Mesothelial cell of epicardium (in vitro differentiated cells): ENCODE data around the gene SLC38A10. TPM values are rescaled to one million over a fixed set of nuclear protein-coding genes. Genes with fewer than 3 reads are reported as not detected.
"Not testable (repeated sequence)": the region's sequence is repeated elsewhere in the genome, so short reads cannot be mapped to it uniquely, and the experiment has no call there.

Experiments used
- DNase-seq, 2 experiments: peaks; one replicate each; pipeline ENCODE4 v3.0.0; 2021; ENCODE audit warnings: low spot score in 2 of 2; ENCODE audit not compliant: unreplicated experiment in 2 of 2
- H3K27ac Mint-ChIP-seq: 2 replicates; pipeline ENCODE4 v1.8.0; 2021; ENCODE audit warnings: mixed read lengths
- H3K27me3 Mint-ChIP-seq: 2 replicates; pipeline ENCODE4 v1.8.0; 2021; ENCODE audit warnings: low read depth, mixed read lengths
- H3K36me3 Mint-ChIP-seq: 2 replicates; pipeline ENCODE4 v1.8.0; 2021; ENCODE audit warnings: mixed read lengths
- H3K4me1 Mint-ChIP-seq: 2 replicates; pipeline ENCODE4 v1.8.0; 2021; ENCODE audit warnings: mixed read lengths
- H3K4me3 Mint-ChIP-seq: 2 replicates; pipeline ENCODE4 v1.8.0; 2021; ENCODE audit warnings: mild to moderate bottlenecking, moderate library complexity, mixed read lengths
- H3K9me3 Mint-ChIP-seq: 2 replicates; pipeline ENCODE4 v1.8.0; 2021; ENCODE audit warnings: mixed read lengths
- total RNA-seq: library from RNA; stranded (reverse); gene quantifications from 3 replicates; pipeline ENCODE4 v1.2.1, GENCODE V29; 2021
- TF ChIP-seq, protein P1 (sequence below): fragments of 200-600 bp; sonication (generic); IDR thresholded peaks from one replicate; pipeline ENCODE4 v1.5.0; 2021; ENCODE audit warnings: antibody characterized with exemption; ENCODE audit not compliant: unreplicated experiment

SLC38A10 gene
- total RNA-seq, 1 donor from 2014 or later, result 103 TPM

DNA sequence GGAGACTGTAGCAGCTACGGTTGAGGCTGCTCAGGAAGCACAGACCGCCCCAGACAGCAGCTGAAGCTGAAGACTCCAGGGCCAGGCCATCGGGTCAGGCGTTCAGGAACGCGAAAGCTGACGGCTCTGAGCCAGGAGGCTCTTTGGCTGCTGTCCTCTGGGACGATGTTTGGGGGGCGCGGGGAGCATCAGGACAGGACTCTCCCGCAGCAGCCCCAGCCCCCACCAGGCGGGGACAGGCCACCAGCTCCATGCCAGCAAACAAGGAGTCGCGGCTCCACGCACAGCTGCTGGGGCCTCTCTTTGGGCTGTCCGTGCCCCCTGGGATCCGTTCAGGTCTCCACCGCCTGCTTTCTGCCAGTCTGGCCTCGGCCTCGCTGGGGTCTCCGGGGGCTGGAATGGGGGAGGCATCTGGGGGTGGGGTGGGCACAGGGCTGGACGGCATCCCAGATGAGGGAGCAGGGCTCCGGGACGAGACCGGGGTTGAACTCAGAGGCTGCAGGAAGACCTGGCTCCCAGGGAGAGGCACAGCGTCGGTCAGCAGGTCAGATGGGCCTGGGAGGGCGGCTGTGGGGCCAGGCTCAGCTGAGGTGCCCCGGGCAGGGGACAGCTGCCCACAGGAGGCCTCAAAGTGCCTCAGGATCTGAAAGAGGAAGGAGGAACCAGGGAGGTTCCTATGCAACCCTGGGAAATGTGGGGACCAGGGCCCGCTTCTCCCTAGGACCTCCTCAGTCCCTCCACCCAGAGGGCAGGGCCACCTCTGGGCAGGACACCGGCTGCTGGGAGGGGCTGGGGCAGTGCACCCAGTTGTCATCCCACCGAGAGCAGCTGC is 66.1 kb downstream of the SLC38A10 start:
- Mint-ChIP-seq H3K4me1 (no peaks in the 10 kb centered on the region), H3K36me3 (peaks cover 23% of the 10 kb centered on the region), H3K4me3 (no peak overlapping the region), H3K9me3 (peaks cover 5% of the 10 kb centered on the region), H3K27ac (no peak overlapping the region), H3K27me3 (no peaks in the 10 kb centered on the region)
- TF ChIP-seq, protein P1, sequence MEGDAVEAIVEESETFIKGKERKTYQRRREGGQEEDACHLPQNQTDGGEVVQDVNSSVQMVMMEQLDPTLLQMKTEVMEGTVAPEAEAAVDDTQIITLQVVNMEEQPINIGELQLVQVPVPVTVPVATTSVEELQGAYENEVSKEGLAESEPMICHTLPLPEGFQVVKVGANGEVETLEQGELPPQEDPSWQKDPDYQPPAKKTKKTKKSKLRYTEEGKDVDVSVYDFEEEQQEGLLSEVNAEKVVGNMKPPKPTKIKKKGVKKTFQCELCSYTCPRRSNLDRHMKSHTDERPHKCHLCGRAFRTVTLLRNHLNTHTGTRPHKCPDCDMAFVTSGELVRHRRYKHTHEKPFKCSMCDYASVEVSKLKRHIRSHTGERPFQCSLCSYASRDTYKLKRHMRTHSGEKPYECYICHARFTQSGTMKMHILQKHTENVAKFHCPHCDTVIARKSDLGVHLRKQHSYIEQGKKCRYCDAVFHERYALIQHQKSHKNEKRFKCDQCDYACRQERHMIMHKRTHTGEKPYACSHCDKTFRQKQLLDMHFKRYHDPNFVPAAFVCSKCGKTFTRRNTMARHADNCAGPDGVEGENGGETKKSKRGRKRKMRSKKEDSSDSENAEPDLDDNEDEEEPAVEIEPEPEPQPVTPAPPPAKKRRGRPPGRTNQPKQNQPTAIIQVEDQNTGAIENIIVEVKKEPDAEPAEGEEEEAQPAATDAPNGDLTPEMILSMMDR, result no peak
- no peak for DNase-seq

DNA sequence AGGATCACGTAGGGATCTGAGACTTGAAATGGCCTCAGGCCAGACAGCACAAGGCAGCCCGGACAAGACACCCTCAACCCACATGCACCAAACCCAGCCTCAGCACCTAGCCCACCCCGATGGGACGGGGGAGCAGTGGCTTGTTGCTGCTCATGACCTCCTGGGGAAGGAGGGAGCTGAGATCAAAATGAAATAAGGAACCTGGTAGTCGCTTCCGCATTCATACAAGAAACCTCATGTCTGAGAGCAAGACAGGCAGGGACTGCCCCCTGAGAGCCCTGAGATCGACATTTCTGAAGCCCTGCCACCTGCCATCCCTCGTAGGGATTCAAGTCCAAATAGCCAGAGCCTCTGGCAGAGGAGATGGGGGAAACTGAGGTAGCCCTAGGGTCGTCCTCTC is 66.7 kb downstream of the SLC38A10 start:
- Mint-ChIP-seq H3K4me3 (no peak overlapping the region), H3K27me3 (no peaks in the 10 kb centered on the region), H3K27ac (no peak overlapping the region), H3K4me1 (peaks cover 6% of the 10 kb centered on the region), H3K36me3 (peaks cover 23% of the 10 kb centered on the region), H3K9me3 (peaks cover 5% of the 10 kb centered on the region)
- no peak for DNase-seq
- TF ChIP-seq, protein P1, result no peak

DNA sequence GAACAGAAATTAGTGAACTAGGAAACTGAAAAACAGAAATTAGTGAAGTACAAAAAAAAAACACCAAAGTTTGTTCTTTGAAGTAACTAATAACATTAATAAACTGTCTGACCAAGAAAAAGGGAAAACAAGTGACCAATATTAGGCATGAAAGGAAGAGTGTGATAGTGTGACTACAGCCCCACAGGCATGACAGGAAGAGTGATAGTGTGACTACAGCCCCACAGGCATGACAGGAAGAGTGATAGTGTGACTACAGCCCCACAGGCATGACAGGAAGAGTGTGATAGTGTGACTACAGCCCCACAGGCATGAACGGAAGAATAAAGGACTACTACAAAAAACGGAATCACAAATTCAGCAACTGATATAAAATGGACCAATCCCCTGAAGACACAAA is 67.5 kb downstream of the SLC38A10 start:
- peaks cover 23% of the 10 kb centered on the region for H3K36me3 Mint-ChIP-seq
- not testable (repeated sequence) for H3K9me3 Mint-ChIP-seq, DNase-seq, H3K27me3 Mint-ChIP-seq, H3K4me3 Mint-ChIP-seq, H3K4me1 Mint-ChIP-seq, H3K27ac Mint-ChIP-seq

DNA sequence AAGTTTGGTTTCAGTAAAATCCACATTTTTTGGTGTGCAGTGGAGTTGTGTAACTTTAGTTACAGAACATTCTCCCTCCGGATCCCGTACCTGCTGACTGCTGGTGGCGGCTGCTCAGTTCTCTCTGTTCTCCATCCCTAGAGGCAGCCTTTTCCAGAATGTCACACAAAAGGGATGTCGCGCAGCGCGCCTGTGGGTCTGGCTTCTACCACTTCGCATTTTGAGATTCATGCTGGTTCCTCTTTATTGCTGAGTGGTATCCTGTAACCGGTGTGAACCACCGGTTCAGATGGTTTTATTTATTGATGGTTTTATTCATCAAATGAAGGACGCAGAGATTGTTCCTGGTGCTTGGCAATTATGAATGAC is 71.4 kb downstream of the SLC38A10 start:
- Mint-ChIP-seq H3K36me3 (peaks cover 10% of the 10 kb centered on the region), H3K4me3 (peak overlapping the region; percentile 74), H3K4me1 (peaks cover 15% of the 10 kb centered on the region), H3K27ac (peak overlapping the region; percentile 87), H3K27me3 (no peaks in the 10 kb centered on the region), H3K9me3 (peaks cover 5% of the 10 kb centered on the region)
- DNase-seq, result no peak
- TF ChIP-seq, protein P1, result no peak

DNA sequence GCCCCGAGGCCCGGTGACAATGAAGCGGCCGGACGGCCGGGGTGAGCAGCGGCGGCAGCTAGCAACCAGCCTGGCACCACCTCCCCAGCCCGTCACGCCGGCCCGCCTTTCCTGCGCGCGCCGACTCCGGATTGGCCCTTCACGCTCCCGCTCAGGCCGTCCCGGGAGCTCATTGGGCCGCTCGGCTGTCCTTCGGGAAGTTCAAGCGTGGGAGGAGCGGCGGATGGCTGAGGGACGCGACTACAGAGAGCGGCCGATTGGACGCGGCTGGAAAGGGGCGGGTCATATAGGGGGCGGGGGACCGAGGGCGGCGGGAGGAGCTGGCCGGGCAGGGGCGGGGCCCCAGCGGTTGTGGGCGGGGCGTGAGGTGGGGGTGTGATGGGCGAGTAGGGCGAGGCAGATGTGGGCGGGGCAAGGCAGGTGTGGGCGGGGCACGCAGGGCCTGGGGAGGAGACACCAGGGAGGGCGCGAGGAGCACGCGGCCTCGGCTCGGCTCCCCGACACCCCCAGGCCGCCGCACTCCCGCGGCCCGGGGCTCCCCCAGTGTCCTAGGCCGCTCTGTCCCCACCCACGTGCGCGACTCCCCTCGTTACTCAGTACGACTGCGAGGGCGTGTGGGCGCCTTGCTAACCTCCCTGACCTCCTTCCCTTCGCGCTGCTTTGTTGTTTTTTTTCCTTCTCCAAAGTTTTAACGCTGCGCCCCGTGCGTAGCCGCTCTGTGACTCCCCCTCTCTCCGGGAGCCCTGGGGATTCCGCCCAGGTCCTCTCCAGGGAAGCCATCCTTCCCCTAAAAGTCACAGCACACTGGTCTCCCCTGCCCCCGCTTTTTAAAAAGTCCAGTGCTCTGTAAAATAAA is 72.0 kb downstream of the SLC38A10 start, which contains the start of gene CEP131:
CEP131 (minus strand) TSS at position 60 of the 856 bp plus-strand sequence. CDS start 2,909 bp downstream, outside the sequence.
- TF ChIP-seq, protein P1, result no peak
- Mint-ChIP-seq H3K27ac (peak within 1 kb of the TSS; percentile 87), H3K36me3 (peaks cover 6% of the 10 kb centered on the region), H3K27me3 (no peaks in the 10 kb centered on the region), H3K4me1 (peaks cover 15% of the 10 kb centered on the region), H3K9me3 (peaks cover 5% of the 10 kb centered on the region), H3K4me3 (peak within 1 kb of the TSS; percentile 74)
- DNase-seq, result peak; percentile 99

DNA sequence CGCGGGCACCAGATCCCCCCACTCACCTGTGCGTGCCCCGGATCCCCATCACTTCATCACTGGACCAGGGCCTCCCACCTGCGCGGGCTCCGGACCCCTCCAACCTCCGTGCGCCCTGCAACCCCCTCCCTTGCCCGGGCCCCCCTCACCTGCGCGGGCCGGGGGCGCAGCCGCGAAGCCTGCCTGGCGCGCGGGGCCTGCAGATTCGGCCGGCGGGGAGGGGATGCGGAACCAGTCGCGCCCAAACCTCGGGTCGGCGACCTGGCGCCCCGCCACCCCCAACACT is 72.5 kb downstream of the SLC38A10 start:
- H3K36me3 Mint-ChIP-seq, result peaks cover 3% of the 10 kb centered on the region
- TF ChIP-seq, protein P1, result no peak
- H3K27me3 Mint-ChIP-seq, result no peaks in the 10 kb centered on the region
- DNase-seq, result no peak
- H3K27ac Mint-ChIP-seq, result no peak overlapping the region
- H3K9me3 Mint-ChIP-seq, result peaks cover 5% of the 10 kb centered on the region
- peaks cover 15% of the 10 kb centered on the region for H3K4me1 Mint-ChIP-seq
- peak overlapping the region; percentile 66 for H3K4me3 Mint-ChIP-seq
